SU-DHL-6 (cell line): Measurements from ENCODE around the gene RELN.

Experiments
- EZH2phosphoT487 ChIP-seq: fragments of 200-600 bp; sonication (generic), shearing (Covaris generic); conservative IDR thresholded peaks from 2 replicates; pipeline ENCODE4 v1.6.1; 2018; ENCODE audit warnings: mild to moderate bottlenecking, antibody characterized with exemption, low read length, moderate library complexity, mixed read lengths
- TF ChIP-seq, protein P1 (sequence below): fragments of 200-600 bp; sonication (generic); IDR thresholded peaks from one replicate; pipeline ENCODE4 v1.5.1; 2017; ENCODE audit warnings: antibody characterized with exemption, mild to moderate bottlenecking, low read length, moderate library complexity; ENCODE audit not compliant: insufficient read depth, poor library complexity, severe bottlenecking

DNA sequence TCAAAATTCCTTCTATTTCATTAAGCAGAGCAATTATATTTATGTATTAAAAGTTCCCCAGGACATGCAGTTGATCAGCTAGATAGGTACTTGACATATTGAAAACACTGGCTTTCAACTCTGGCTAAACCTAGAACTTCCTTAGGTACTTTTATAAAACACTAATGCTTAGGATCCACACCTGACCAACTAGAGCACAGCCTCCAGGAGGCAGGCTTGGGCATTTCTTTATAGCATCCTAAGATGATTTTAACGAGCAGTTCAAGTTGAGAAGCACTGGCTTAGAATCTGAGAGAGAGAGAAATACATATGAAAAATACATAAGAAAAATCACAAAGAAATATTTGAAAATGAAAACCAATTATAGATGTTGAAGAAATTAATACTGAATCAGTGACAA is 564.3 kb downstream of the RELN start:
- TF ChIP-seq, protein P1, sequence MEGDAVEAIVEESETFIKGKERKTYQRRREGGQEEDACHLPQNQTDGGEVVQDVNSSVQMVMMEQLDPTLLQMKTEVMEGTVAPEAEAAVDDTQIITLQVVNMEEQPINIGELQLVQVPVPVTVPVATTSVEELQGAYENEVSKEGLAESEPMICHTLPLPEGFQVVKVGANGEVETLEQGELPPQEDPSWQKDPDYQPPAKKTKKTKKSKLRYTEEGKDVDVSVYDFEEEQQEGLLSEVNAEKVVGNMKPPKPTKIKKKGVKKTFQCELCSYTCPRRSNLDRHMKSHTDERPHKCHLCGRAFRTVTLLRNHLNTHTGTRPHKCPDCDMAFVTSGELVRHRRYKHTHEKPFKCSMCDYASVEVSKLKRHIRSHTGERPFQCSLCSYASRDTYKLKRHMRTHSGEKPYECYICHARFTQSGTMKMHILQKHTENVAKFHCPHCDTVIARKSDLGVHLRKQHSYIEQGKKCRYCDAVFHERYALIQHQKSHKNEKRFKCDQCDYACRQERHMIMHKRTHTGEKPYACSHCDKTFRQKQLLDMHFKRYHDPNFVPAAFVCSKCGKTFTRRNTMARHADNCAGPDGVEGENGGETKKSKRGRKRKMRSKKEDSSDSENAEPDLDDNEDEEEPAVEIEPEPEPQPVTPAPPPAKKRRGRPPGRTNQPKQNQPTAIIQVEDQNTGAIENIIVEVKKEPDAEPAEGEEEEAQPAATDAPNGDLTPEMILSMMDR = no peak
- TF ChIP-seq EZH2phosphoT487 = no peak
